Testis (tissue), 3 donors: ENCODE results near the gene BLVRB. TPM values are rescaled to one million over a fixed set of nuclear protein-coding genes. Genes with fewer than 3 reads are reported as not detected.
A peak's percentile ranks its signal among the peaks of the same experiment; 100 is the strongest.

Source experiments
- DNase-seq: peaks from one replicate; pipeline ENCODE4 v3.0.0-alpha.2; 2019
- H3K27ac ChIP-seq, 2 donors: fragments of 200-600 bp; sonication (generic); one replicate each; pipeline ENCODE4 v1.5.1; 2019
- H3K27me3 ChIP-seq: fragments of 200-600 bp; sonication (generic); one replicate; pipeline ENCODE4 v1.5.1; 2019
- H3K36me3 ChIP-seq: fragments of 200-600 bp; sonication (generic); one replicate; pipeline ENCODE4 v1.5.1; 2017; ENCODE audit warnings: low read depth; ENCODE audit errors: missing control alignments
- H3K4me1 ChIP-seq: fragments of 200-600 bp; sonication (generic); one replicate; pipeline ENCODE4 v1.5.1; 2019
- H3K4me3 ChIP-seq, 2 donors: fragments of 200-600 bp; sonication (generic); one replicate each; pipeline ENCODE4 v1.5.1; 2017 to 2019
- H3K9me3 ChIP-seq: fragments of 200-600 bp; sonication (generic); one replicate; pipeline ENCODE4 v1.5.1; 2017
- CTCF ChIP-seq, 3 experiments: fragments of 450-650 bp in 2 of 3; fragments of 200-600 bp in 1 of 3; sonication (generic) in 1 of 3; IDR thresholded peaks; one replicate each; pipeline ENCODE4 v1.5.1; 2016 to 2019; ENCODE audit warnings: antibody characterized with exemption in 3 of 3, mild to moderate bottlenecking in 2 of 3, moderate library complexity in 1 of 3
- POLR2A ChIP-seq: fragments of 450-650 bp; IDR thresholded peaks from one replicate; pipeline ENCODE4 v1.6.1; 2017; ENCODE audit warnings: antibody characterized with exemption, mild to moderate bottlenecking, moderate library complexity
- WGBS, 2 donors: methylation state at CpG; one replicate each; pipeline ENCODE4 v1.1.5; 2018; 5-methylcytosine and 5-hydroxymethylcytosine counted together
- intact Hi-C: fragments of 100-400 bp; cut with DNase I; formaldehyde crosslinking; loops from one replicate; pipeline ENCODE4 v1.15.1; 2023; ENCODE audit warnings: low total_unique reads
- polyA plus RNA-seq: library from polyadenylated mRNA; stranded (reverse); fragments of 350-450 nt; fragmentation: Illumina TruSeq; extraction: RNeasy Lipid Tissue Mini Kit (QIAGEN cat#74804); gene quantifications from one replicate; pipeline ENCODE4 v1.2.3, GENCODE V29; 2014; ENCODE audit warnings: low read depth, low replicate concordance; ENCODE audit not compliant: insufficient read depth
- total RNA-seq, 2 donors: library from RNA; depleted of rRNA; stranded (reverse); fragments of >200 nt; gene quantifications; one replicate each; pipeline ENCODE4 v1.2.3, GENCODE V29; 2016

The BLVRB gene
- total and polyA plus RNA-seq, 3 donors from 2014 or later, result 25.0 to 43.3 (median 36.8) TPM

- peak within 1 kb of the TSS; percentile 85 to 96 for H3K4me3 ChIP-seq
- 0 to 2% methylated on average over 5 to 74 of the region's 75 CpGs for WGBS, 2 donors
- H3K4me1 ChIP-seq, result peaks cover 17% of the 10 kb centered on the region
- intact Hi-C loops, result no loop called here
- peak within 1 kb of the TSS; percentile 97 to 100 for H3K27ac ChIP-seq
- H3K27me3 ChIP-seq, result no peaks in the 10 kb centered on the region
- no peaks in the 10 kb centered on the region for H3K36me3 ChIP-seq
- DNase-seq, result peak; percentile 100
- TF ChIP-seq CTCF (IDR thresholded peaks at IDR 0.05) (peak; percentile 79 to 88 (median 87)), POLR2A (peak; percentile 96)
- H3K9me3 ChIP-seq, result no peaks in the 10 kb centered on the region
Observed at GRCh38 chr19:40425450-40426287, 39.9 kb downstream of the BLVRB start, which contains the start of gene SERTAD1. SERTAD1 (minus strand) TSS chr19:40425992; CDS start chr19:40423546, 2,446 bp downstream.

- TF ChIP-seq CTCF (IDR thresholded peaks at IDR 0.05) (no peak), POLR2A (no peak)
- peak; percentile 46 for DNase-seq
- Histone ChIP-seq H3K4me1 (peaks cover 17% of the 10 kb centered on the region), H3K27ac (peak overlapping the region; percentile 97 to 100), H3K27me3 (no peaks in the 10 kb centered on the region), H3K4me3 (peak overlapping the region; percentile 85 to 96), H3K36me3 (no peaks in the 10 kb centered on the region), H3K9me3 (no peaks in the 10 kb centered on the region)
- WGBS, 2 donors, result 1 to 2% methylated on average over 16 to 20 of the region's 28 CpGs
- intact Hi-C loops, result no loop called here
Observed at GRCh38 chr19:40424637-40425449, 40.7 kb downstream of the BLVRB start.

- Histone ChIP-seq H3K9me3 (no peaks in the 10 kb centered on the region), H3K4me1 (peaks cover 17% of the 10 kb centered on the region), H3K27me3 (no peaks in the 10 kb centered on the region), H3K4me3 (no peak overlapping the region), H3K36me3 (no peaks in the 10 kb centered on the region), H3K27ac (peak overlapping the region in 1 of 2 donors; percentile 97)
- TF ChIP-seq CTCF (IDR thresholded peaks at IDR 0.05) (no peak), POLR2A (no peak)
- 97 to 98% methylated on average over 6 of the region's 6 CpGs for WGBS, 2 donors
- no peak for DNase-seq
- intact Hi-C loops, result no loop called here
Observed at GRCh38 chr19:40423938-40424337, 41.6 kb downstream of the BLVRB start.

GRCh38 chr19:40422748-40423566, 42.6 kb downstream of the BLVRB start:
- intact Hi-C loops, result no loop called here
- Histone ChIP-seq H3K4me3 (no peak overlapping the region), H3K4me1 (peaks cover 17% of the 10 kb centered on the region), H3K27me3 (no peaks in the 10 kb centered on the region), H3K9me3 (no peaks in the 10 kb centered on the region), H3K27ac (peak overlapping the region; percentile 29 to 92), H3K36me3 (no peaks in the 10 kb centered on the region)
- no peak for DNase-seq
- WGBS, 2 donors, result 85 to 91% methylated on average over 15 to 31 of the region's 31 CpGs
- TF ChIP-seq CTCF (IDR thresholded peaks at IDR 0.05), result no peak
- no peak for TF ChIP-seq POLR2A
